A549 (cell line): ENCODE data around the gene TTN.

Source experiments
- CEBPB ChIP-seq, 2 experiments: fragments of >200 bp in 1 of 2; sonication (Bioruptor Twin) in 1 of 2; formaldehyde crosslinking in 1 of 2; IDR thresholded peaks; 2 replicates each; pipeline ENCODE4 v1.6.1; 2012 to 2016
- MAZ ChIP-seq: fragments of 150-350 bp; IDR thresholded peaks from 2 replicates; pipeline ENCODE4 v1.6.1; 2014; ENCODE audit warnings: antibody characterized with exemption, low read depth, low read length, borderline replicate concordance
- POLR2A ChIP-seq: IDR thresholded peaks from 2 replicates; pipeline ENCODE4 v1.6.1; 2012; ENCODE audit warnings: mild to moderate bottlenecking, low read length
- TF ChIP-seq, protein P1 (sequence below): fragments of >200 bp; sonication (Bioruptor Twin); formaldehyde crosslinking; IDR thresholded peaks from 3 replicates; pipeline ENCODE4 v1.5.1; 2016
- TF ChIP-seq, protein P2 (sequence below): IDR thresholded peaks from 2 replicates; pipeline ENCODE4 v1.6.1; 2012
- TF ChIP-seq, protein P3 (sequence below): fragments of 200-600 bp; sonication (generic); IDR thresholded peaks from 2 replicates; pipeline ENCODE4 v1.6.1; 2016; ENCODE audit warnings: antibody characterized with exemption, mild to moderate bottlenecking, moderate library complexity

DNA sequence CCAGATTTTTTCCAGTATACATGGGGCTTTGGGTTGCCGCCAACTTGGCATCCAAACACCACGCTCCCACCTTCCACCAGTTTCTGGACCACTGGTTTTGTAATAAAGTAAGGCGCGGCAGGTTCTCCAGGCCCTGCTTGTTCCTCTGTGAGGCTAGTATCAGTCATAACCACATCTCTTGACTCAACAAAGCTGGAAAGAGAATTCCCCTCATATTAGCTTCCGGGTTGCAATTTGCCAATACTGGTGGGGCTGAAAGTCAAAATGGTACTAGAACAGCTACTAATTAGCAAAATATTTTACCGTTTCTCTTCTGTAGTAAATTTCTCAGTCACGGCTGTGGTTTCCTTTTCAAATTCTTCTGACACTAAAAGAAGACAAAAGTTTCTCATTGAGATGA is 25.0 kb downstream of the TTN start:
- TF ChIP-seq CEBPB (IDR thresholded peaks at IDR 0.05) = no peak
- TF ChIP-seq MAZ = no peak
- TF ChIP-seq, protein P1, sequence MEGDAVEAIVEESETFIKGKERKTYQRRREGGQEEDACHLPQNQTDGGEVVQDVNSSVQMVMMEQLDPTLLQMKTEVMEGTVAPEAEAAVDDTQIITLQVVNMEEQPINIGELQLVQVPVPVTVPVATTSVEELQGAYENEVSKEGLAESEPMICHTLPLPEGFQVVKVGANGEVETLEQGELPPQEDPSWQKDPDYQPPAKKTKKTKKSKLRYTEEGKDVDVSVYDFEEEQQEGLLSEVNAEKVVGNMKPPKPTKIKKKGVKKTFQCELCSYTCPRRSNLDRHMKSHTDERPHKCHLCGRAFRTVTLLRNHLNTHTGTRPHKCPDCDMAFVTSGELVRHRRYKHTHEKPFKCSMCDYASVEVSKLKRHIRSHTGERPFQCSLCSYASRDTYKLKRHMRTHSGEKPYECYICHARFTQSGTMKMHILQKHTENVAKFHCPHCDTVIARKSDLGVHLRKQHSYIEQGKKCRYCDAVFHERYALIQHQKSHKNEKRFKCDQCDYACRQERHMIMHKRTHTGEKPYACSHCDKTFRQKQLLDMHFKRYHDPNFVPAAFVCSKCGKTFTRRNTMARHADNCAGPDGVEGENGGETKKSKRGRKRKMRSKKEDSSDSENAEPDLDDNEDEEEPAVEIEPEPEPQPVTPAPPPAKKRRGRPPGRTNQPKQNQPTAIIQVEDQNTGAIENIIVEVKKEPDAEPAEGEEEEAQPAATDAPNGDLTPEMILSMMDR = no peak
- TF ChIP-seq, protein P2, sequence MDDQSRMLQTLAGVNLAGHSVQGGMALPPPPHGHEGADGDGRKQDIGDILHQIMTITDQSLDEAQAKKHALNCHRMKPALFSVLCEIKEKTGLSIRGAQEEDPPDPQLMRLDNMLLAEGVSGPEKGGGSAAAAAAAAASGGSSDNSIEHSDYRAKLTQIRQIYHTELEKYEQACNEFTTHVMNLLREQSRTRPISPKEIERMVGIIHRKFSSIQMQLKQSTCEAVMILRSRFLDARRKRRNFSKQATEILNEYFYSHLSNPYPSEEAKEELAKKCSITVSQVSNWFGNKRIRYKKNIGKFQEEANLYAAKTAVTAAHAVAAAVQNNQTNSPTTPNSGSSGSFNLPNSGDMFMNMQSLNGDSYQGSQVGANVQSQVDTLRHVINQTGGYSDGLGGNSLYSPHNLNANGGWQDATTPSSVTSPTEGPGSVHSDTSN = no peak
- no peak for TF ChIP-seq POLR2A
- TF ChIP-seq, protein P3, sequence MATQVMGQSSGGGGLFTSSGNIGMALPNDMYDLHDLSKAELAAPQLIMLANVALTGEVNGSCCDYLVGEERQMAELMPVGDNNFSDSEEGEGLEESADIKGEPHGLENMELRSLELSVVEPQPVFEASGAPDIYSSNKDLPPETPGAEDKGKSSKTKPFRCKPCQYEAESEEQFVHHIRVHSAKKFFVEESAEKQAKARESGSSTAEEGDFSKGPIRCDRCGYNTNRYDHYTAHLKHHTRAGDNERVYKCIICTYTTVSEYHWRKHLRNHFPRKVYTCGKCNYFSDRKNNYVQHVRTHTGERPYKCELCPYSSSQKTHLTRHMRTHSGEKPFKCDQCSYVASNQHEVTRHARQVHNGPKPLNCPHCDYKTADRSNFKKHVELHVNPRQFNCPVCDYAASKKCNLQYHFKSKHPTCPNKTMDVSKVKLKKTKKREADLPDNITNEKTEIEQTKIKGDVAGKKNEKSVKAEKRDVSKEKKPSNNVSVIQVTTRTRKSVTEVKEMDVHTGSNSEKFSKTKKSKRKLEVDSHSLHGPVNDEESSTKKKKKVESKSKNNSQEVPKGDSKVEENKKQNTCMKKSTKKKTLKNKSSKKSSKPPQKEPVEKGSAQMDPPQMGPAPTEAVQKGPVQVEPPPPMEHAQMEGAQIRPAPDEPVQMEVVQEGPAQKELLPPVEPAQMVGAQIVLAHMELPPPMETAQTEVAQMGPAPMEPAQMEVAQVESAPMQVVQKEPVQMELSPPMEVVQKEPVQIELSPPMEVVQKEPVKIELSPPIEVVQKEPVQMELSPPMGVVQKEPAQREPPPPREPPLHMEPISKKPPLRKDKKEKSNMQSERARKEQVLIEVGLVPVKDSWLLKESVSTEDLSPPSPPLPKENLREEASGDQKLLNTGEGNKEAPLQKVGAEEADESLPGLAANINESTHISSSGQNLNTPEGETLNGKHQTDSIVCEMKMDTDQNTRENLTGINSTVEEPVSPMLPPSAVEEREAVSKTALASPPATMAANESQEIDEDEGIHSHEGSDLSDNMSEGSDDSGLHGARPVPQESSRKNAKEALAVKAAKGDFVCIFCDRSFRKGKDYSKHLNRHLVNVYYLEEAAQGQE = no peak
